Loucy (cell line): ENCODE measurements around the gene PLIN5.

Experiments used
- EZH2phosphoT487 ChIP-seq: fragments of 200-600 bp; IDR thresholded peaks from 2 replicates; pipeline ENCODE4 v1.6.1; 2018; ENCODE audit warnings: antibody characterized with exemption, mild to moderate bottlenecking, moderate library complexity, borderline replicate concordance
- TF ChIP-seq, protein P1 (sequence below): fragments of 200-600 bp; sonication (generic); conservative IDR thresholded peaks from 2 replicates; pipeline ENCODE4 v1.5.1; 2014; ENCODE audit warnings: mild to moderate bottlenecking, antibody characterized with exemption, low read length

DNA sequence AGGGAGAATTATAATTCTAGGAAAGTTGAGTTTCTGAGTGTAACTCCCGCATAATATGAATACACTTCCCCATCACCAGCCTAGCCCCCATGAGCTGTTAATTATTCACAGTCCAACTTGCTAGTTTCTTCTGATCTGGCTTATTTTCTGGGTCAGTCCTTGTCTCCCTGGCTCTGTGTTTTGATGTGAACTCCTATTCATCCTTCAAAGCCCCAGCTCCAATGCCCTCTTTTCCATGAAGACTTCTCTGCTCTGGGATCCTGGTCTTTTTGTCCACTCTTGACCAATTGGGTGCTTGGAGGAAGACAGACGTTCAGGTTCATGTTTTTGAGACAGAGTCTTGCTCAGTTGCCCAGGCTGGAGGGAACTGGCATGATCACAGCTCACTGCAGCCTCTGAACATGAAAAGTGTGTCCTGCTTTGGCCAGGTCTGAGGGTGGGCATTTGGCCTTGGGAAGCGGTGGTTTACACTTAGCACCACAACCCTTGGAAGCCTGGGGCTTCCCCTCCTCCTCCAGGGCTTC is 4.2 kb upstream of the PLIN5 start:
- TF ChIP-seq, protein P1, sequence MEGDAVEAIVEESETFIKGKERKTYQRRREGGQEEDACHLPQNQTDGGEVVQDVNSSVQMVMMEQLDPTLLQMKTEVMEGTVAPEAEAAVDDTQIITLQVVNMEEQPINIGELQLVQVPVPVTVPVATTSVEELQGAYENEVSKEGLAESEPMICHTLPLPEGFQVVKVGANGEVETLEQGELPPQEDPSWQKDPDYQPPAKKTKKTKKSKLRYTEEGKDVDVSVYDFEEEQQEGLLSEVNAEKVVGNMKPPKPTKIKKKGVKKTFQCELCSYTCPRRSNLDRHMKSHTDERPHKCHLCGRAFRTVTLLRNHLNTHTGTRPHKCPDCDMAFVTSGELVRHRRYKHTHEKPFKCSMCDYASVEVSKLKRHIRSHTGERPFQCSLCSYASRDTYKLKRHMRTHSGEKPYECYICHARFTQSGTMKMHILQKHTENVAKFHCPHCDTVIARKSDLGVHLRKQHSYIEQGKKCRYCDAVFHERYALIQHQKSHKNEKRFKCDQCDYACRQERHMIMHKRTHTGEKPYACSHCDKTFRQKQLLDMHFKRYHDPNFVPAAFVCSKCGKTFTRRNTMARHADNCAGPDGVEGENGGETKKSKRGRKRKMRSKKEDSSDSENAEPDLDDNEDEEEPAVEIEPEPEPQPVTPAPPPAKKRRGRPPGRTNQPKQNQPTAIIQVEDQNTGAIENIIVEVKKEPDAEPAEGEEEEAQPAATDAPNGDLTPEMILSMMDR: no peak
- no peak for TF ChIP-seq EZH2phosphoT487
